ENCODE measurements around the gene RALGDS. TPM values are rescaled to one million over a fixed set of nuclear protein-coding genes. Genes with fewer than 3 reads are reported as not detected.
"Not testable (repeated sequence)": the region's sequence is repeated elsewhere in the genome, so short reads cannot be mapped to it uniquely, and the experiment has no call there.

The RALGDS gene
- total and polyA plus RNA-seq, 9 donors: 26.2 to 139 (median 48.8) TPM

DNA sequence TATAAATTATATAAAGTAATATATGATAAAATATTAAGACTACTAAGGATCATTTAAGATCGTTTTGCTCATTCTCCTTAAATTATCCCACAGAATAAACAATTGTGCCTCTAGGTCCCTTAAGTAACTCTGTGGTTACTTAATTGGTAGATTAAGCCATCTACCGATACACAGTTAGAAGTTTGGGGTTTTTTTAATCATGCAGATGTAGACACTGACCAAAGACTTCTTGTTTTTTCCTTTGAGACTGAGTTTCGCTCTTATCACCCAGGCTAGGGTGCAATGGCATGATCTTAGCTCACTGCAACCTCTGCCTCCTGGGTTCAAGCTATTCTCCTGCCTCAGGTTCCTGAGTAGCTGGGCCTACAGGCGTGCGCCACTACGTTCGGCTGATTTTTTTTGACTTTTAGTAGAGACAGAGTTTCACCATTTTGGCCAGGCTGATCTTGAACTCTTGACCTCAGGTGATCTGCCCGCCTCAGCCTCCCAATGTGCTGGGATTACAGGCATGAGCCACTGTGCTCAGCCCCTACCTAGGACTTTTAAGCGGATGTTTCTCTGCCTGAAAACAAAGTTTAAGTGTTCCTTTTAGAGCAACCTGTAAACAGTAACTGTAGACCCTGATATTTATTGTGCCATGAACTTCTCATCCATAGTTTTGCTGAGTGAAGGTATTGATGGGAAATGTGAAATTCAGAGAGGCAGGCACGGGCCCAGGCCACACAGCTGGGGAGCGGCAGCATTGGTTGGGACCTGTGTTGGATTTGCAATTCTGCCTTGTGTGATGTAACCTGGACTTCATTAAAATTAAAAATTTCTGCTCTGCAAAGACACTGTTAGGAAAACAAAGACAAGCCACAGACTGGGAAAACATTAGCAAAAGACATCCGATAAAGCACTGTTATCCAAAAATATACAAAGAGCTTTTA is 47.7 kb downstream of the RALGDS start:
- 55 to 76% (median 65%) methylated on average over 12 of the region's 12 CpGs for WGBS, 3 donors
- Histone ChIP-seq H3K27me3 (no peaks in the 10 kb centered on the region), H3K4me1 (ENCODE audit: insufficient read depth) (peaks cover 23% of the 10 kb centered on the region), H3K27ac (peak overlapping the region in 1 of 2 donors; percentile 85), H3K9me3 (no peaks in the 10 kb centered on the region), H3K36me3 (no peaks in the 10 kb centered on the region), H3K4me3 (no peak overlapping the region)
- TF ChIP-seq POLR2A (IDR thresholded peaks at IDR 0.05) (no peak), CTCF (IDR thresholded peaks at IDR 0.05) (no peak), EP300 (IDR thresholded peaks at IDR 0.05) (no peak)
- DNase-seq: peak in 1 of 5 donors; percentile 23
- intact Hi-C loops (cut with DNase I): no loop called here

- H3K36me3 ChIP-seq; intact Hi-C loops (cut with DNase I); H3K27me3 ChIP-seq; H3K9me3 ChIP-seq; H3K27ac ChIP-seq; H3K4me3 ChIP-seq; DNase-seq: not testable (repeated sequence)
- H3K4me1 ChIP-seq (ENCODE audit: insufficient read depth): peaks cover 18% of the 10 kb centered on the region
- WGBS, 3 donors: 93 to 97% (median 95%) methylated on average over 5 of the region's 5 CpGs
Observed at GRCh38 chr9:133072210-133072609, 48.8 kb downstream of the RALGDS start.

GRCh38 chr9:133071484-133072150 is 49.4 kb downstream of the RALGDS start:
- WGBS, 3 donors: 57 to 95% (median 89%) methylated on average over 7 to 32 of the region's 33 CpGs
- Histone ChIP-seq H3K27ac (no peak overlapping the region), H3K9me3 (no peaks in the 10 kb centered on the region), H3K27me3 (no peaks in the 10 kb centered on the region), H3K4me1 (ENCODE audit: insufficient read depth) (peaks cover 13% of the 10 kb centered on the region), H3K4me3 (no peak overlapping the region), H3K36me3 (no peaks in the 10 kb centered on the region)
- no peak for TF ChIP-seq CTCF (IDR thresholded peaks at IDR 0.05)
- TF ChIP-seq POLR2A (IDR thresholded peaks at IDR 0.05): no peak
- no peak for TF ChIP-seq EP300 (IDR thresholded peaks at IDR 0.05)
- no peak for DNase-seq
- intact Hi-C loops (cut with DNase I): no loop called here

GRCh38 chr9:133070985-133071384 is 50.1 kb downstream of the RALGDS start:
- DNase-seq; H3K36me3 ChIP-seq; H3K9me3 ChIP-seq; intact Hi-C loops (cut with DNase I); H3K27me3 ChIP-seq; H3K4me3 ChIP-seq; H3K27ac ChIP-seq: not testable (repeated sequence)
- 82 to 90% methylated on average over 5 to 18 of the region's 31 CpGs; no CpG with 5 or more reads in 1 of the 3 donors for WGBS, 3 donors
- H3K4me1 ChIP-seq (ENCODE audit: insufficient read depth): peaks cover 11% of the 10 kb centered on the region

- H3K27me3 ChIP-seq; H3K4me3 ChIP-seq; H3K36me3 ChIP-seq; DNase-seq; H3K9me3 ChIP-seq; H3K27ac ChIP-seq; intact Hi-C loops (cut with DNase I): not testable (repeated sequence)
- peaks cover 11% of the 10 kb centered on the region for H3K4me1 ChIP-seq (ENCODE audit: insufficient read depth)
- 82 to 85% (median 84%) methylated on average over 16 to 17 of the region's 17 CpGs for WGBS, 3 donors
Observed at GRCh38 chr9:133070500-133070961, 50.5 kb downstream of the RALGDS start.

- H3K4me3 ChIP-seq; intact Hi-C loops (cut with DNase I); H3K9me3 ChIP-seq; H3K4me1 ChIP-seq (ENCODE audit: insufficient read depth); H3K36me3 ChIP-seq; H3K27me3 ChIP-seq; H3K27ac ChIP-seq; DNase-seq: not testable (repeated sequence)
- 96 to 100% methylated on average over 3 to 5 of the region's 15 CpGs; no CpG with 5 or more reads in 1 of the 3 donors for WGBS, 3 donors
Observed at GRCh38 chr9:133068431-133068830, 52.6 kb downstream of the RALGDS start.
